ENCODE measurements around the gene NRP2.

DNA sequence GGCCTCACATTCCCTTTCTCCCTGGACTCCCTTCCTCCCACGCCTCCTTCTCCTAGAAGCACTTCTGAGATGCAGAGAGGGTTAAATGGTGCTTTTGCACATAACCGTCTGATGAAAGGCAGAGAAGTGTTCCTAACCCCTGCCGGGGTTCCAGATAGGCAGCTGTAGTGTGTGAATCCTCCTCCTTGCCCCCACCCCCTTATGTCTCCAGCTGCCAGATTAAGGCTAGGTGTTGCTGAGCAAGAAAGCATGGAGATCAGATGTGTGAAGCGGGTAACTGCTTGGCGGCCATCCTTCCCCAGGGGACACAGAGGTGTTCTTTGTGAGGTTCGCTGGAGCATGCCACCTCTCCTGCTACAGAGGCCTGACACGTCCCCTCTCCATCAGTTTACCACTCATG lies 88.3 kb downstream of the NRP2 start:
- TF ChIP-seq, protein P1, sequence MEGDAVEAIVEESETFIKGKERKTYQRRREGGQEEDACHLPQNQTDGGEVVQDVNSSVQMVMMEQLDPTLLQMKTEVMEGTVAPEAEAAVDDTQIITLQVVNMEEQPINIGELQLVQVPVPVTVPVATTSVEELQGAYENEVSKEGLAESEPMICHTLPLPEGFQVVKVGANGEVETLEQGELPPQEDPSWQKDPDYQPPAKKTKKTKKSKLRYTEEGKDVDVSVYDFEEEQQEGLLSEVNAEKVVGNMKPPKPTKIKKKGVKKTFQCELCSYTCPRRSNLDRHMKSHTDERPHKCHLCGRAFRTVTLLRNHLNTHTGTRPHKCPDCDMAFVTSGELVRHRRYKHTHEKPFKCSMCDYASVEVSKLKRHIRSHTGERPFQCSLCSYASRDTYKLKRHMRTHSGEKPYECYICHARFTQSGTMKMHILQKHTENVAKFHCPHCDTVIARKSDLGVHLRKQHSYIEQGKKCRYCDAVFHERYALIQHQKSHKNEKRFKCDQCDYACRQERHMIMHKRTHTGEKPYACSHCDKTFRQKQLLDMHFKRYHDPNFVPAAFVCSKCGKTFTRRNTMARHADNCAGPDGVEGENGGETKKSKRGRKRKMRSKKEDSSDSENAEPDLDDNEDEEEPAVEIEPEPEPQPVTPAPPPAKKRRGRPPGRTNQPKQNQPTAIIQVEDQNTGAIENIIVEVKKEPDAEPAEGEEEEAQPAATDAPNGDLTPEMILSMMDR (IDR thresholded peaks at IDR 0.05): no peak
- no peak for TF ChIP-seq POLR2A (IDR thresholded peaks at IDR 0.05)

All from ovary (tissue), 3 donors.